WTC11 (cell line): Measurements from ENCODE around the gene CACNG5. TPM values are rescaled to one million over a fixed set of nuclear protein-coding genes. Genes with fewer than 3 reads are reported as not detected.

Experiments
- ATAC-seq: fragments of 200-7000 bp; cut with Tn5 transposase; 2 replicates; pipeline ENCODE4 v1.10.0; 2021; ENCODE audit warnings: mild to moderate bottlenecking, moderate library complexity
- CTCF ChIA-PET: fragments of 300-600 bp; sonication (Branson Sonifier 250); formaldehyde crosslinking; loops from one replicate; lab custom pipeline; 2021; ENCODE audit warnings: antibody characterized with exemption; lab: Charles Lee
- POLR2A ChIA-PET: fragments of 350-600 bp; sonication (Branson Sonifier 250); formaldehyde crosslinking; loops from one replicate; lab custom pipeline; 2021; ENCODE audit warnings: antibody characterized with exemption; lab: Charles Lee
- DNase-seq: peaks from one replicate; pipeline ENCODE4 v3.0.0; 2021; ENCODE audit warnings: low spot score
- H3K27ac Mint-ChIP-seq: 2 replicates; pipeline ENCODE4 v1.8.0; 2021; ENCODE audit warnings: mixed read lengths
- H3K27me3 Mint-ChIP-seq: 2 replicates; pipeline ENCODE4 v1.8.0; 2021; ENCODE audit warnings: low read depth, mild to moderate bottlenecking, moderate library complexity, mixed read lengths
- H3K36me3 Mint-ChIP-seq: 2 replicates; pipeline ENCODE4 v1.8.0; 2021; ENCODE audit warnings: mixed read lengths
- H3K4me1 Mint-ChIP-seq: 2 replicates; pipeline ENCODE4 v1.8.0; 2022; ENCODE audit warnings: mixed read lengths
- H3K4me3 Mint-ChIP-seq: 2 replicates; pipeline ENCODE4 v1.8.0; 2021; ENCODE audit warnings: mild to moderate bottlenecking, moderate library complexity, mixed read lengths
- H3K9me3 Mint-ChIP-seq: 2 replicates; pipeline ENCODE4 v1.8.0; 2021; ENCODE audit warnings: mixed read lengths
- AR ChIP-seq: fragments of 250-450 bp; sonication (Bioruptor Pico); IDR thresholded peaks from 2 replicates; pipeline ENCODE4 v1.9.0; 2021; ENCODE audit warnings: mild to moderate bottlenecking
- ARID4B ChIP-seq: sonication (generic); formaldehyde crosslinking; IDR thresholded peaks from 2 replicates; pipeline ENCODE4 v1.8.0; 2023; ENCODE audit warnings: missing genetic modification reagents, mild to moderate bottlenecking, borderline replicate concordance
- ATF6 ChIP-seq: sonication (generic); formaldehyde crosslinking; IDR thresholded peaks from 2 replicates; pipeline ENCODE4 v1.8.1; 2023; ENCODE audit warnings: mild to moderate bottlenecking, missing genetic modification reagents
- E2F1 ChIP-seq: sonication (generic); formaldehyde crosslinking; IDR thresholded peaks from 2 replicates; pipeline ENCODE4 v1.8.0; 2022; ENCODE audit warnings: mild to moderate bottlenecking, missing genetic modification reagents
- FOXJ3 ChIP-seq: sonication (generic); formaldehyde crosslinking; IDR thresholded peaks from 2 replicates; pipeline ENCODE4 v1.9.0; 2021; ENCODE audit warnings: missing genetic modification reagents, mild to moderate bottlenecking, borderline replicate concordance
- FOXK1 ChIP-seq: sonication (generic); formaldehyde crosslinking; IDR thresholded peaks from 2 replicates; pipeline ENCODE4 v1.8.0; 2022; ENCODE audit warnings: mild to moderate bottlenecking, moderate library complexity, missing genetic modification reagents
- GABPB1 ChIP-seq: sonication (generic); formaldehyde crosslinking; IDR thresholded peaks from 2 replicates; pipeline ENCODE4 v1.8.1; 2023; ENCODE audit warnings: mild to moderate bottlenecking, missing genetic modification reagents
- IRF1 ChIP-seq: sonication (generic); formaldehyde crosslinking; IDR thresholded peaks from 2 replicates; pipeline ENCODE4 v1.8.0; 2023; ENCODE audit warnings: missing genetic modification reagents
- JUN ChIP-seq: sonication (generic); formaldehyde crosslinking; IDR thresholded peaks from 2 replicates; pipeline ENCODE4 v1.8.0; 2023; ENCODE audit warnings: mild to moderate bottlenecking, missing genetic modification reagents
- MLX ChIP-seq: sonication (generic); formaldehyde crosslinking; IDR thresholded peaks from 2 replicates; pipeline ENCODE4 v1.8.1; 2023; ENCODE audit warnings: mild to moderate bottlenecking, missing genetic modification reagents, moderate library complexity
- NFATC4 ChIP-seq: fragments of 250-450 bp; sonication (Bioruptor Pico); IDR thresholded peaks from 2 replicates; pipeline ENCODE4 v1.9.0; 2021; ENCODE audit warnings: mild to moderate bottlenecking
- PRRX2 ChIP-seq: fragments of 250-450 bp; sonication (Bioruptor Pico); IDR thresholded peaks from 2 replicates; pipeline ENCODE4 v1.8.0; 2021; ENCODE audit warnings: mild to moderate bottlenecking
- TEAD4 ChIP-seq: sonication (generic); formaldehyde crosslinking; IDR thresholded peaks from 2 replicates; pipeline ENCODE4 v1.8.0; 2022; ENCODE audit warnings: mild to moderate bottlenecking, missing genetic modification reagents
- USF2 ChIP-seq: sonication (generic); formaldehyde crosslinking; IDR thresholded peaks from 2 replicates; pipeline ENCODE4 v1.8.1; 2023; ENCODE audit warnings: mild to moderate bottlenecking, missing genetic modification reagents, moderate library complexity
- ZBTB21 ChIP-seq: sonication (generic); formaldehyde crosslinking; IDR thresholded peaks from 2 replicates; pipeline ENCODE4 v1.8.1; 2023; ENCODE audit warnings: mild to moderate bottlenecking, missing genetic modification reagents, borderline replicate concordance
- ZMAT4 ChIP-seq: fragments of 250-450 bp; sonication (Bioruptor Pico); IDR thresholded peaks from 2 replicates; pipeline ENCODE4 v1.9.0; 2021; ENCODE audit warnings: mild to moderate bottlenecking
- ZNF121 ChIP-seq: sonication (generic); formaldehyde crosslinking; IDR thresholded peaks from 2 replicates; pipeline ENCODE4 v1.8.0; 2023; ENCODE audit warnings: missing genetic modification reagents
- ZNF232 ChIP-seq: sonication (generic); formaldehyde crosslinking; IDR thresholded peaks from 2 replicates; pipeline ENCODE4 v1.8.0; 2022; ENCODE audit warnings: mild to moderate bottlenecking, missing genetic modification reagents
- ZNF281 ChIP-seq: sonication (generic); formaldehyde crosslinking; IDR thresholded peaks from 2 replicates; pipeline ENCODE4 v1.8.0; 2023; ENCODE audit warnings: mild to moderate bottlenecking, missing genetic modification reagents
- ZNF671 ChIP-seq: fragments of 250-450 bp; sonication (Bioruptor Pico); IDR thresholded peaks from 2 replicates; pipeline ENCODE4 v1.8.0; 2021; ENCODE audit warnings: mild to moderate bottlenecking
- total RNA-seq: library from RNA; stranded (reverse); gene quantifications from 3 replicates; pipeline ENCODE4 v1.2.3, GENCODE V29; 2021

The CACNG5 gene
- total RNA-seq, 1 experiment from 2014 or later: 1.9 TPM

GRCh38 chr17:66812571-66812970 is 22.3 kb upstream of the CACNG5 start:
- POLR2A ChIA-PET: no interaction called here
- ATAC-seq: no peak
- CTCF ChIA-PET: interaction anchor here (1.5 kb wide), 1 partner anchor 85 kb away, joined by 3 read pairs; no protein-coding TSS in a partner anchor
- peaks cover 4% of the 10 kb centered on the region for H3K4me1 Mint-ChIP-seq
- peaks cover 9% of the 10 kb centered on the region for H3K9me3 Mint-ChIP-seq
- DNase-seq: no peak
- H3K27ac Mint-ChIP-seq: no peak overlapping the region
- peaks cover 2% of the 10 kb centered on the region for H3K36me3 Mint-ChIP-seq
- TF ChIP-seq ZMAT4 (CRISPR knock-in tag): no peak
- TF ChIP-seq FOXK1: no peak
- TF ChIP-seq PRRX2: no peak
- TF ChIP-seq ZNF671 (CRISPR knock-in tag): no peak
- TF ChIP-seq TEAD4 (CRISPR knock-in tag): no peak
- TF ChIP-seq USF2: no peak
- no peak for TF ChIP-seq ATF6 (CRISPR knock-in tag)
- no peak overlapping the region for H3K4me3 Mint-ChIP-seq
- no peaks in the 10 kb centered on the region for H3K27me3 Mint-ChIP-seq

- no peak overlapping the region for H3K27ac Mint-ChIP-seq
- H3K9me3 Mint-ChIP-seq: peaks cover 16% of the 10 kb centered on the region
- no peaks in the 10 kb centered on the region for H3K4me1 Mint-ChIP-seq
- H3K36me3 Mint-ChIP-seq: peaks cover 9% of the 10 kb centered on the region
- no peak for DNase-seq
- H3K4me3 Mint-ChIP-seq: no peak overlapping the region
- no peaks in the 10 kb centered on the region for H3K27me3 Mint-ChIP-seq
- ChIA-PET POLR2A (no interaction called here), CTCF (interaction anchor here (1.0 kb wide), 1 partner anchor 10 kb away, joined by 4 read pairs; no protein-coding TSS in a partner anchor)
- ATAC-seq: no peak
- no peak for TF ChIP-seq FOXJ3
- TF ChIP-seq ZNF281 (CRISPR knock-in tag): no peak
- TF ChIP-seq ARID4B (CRISPR knock-in tag): no peak
- no peak for TF ChIP-seq MLX (CRISPR knock-in tag)
- no peak for TF ChIP-seq JUN (CRISPR knock-in tag)
- TF ChIP-seq IRF1 (CRISPR knock-in tag): no peak
- TF ChIP-seq ZBTB21 (CRISPR knock-in tag): no peak
- no peak for TF ChIP-seq NFATC4 (CRISPR knock-in tag)
- TF ChIP-seq GABPB1: no peak
- TF ChIP-seq ZNF121 (CRISPR knock-in tag): no peak
- TF ChIP-seq E2F1 (CRISPR knock-in tag): no peak
- TF ChIP-seq ZNF232 (CRISPR knock-in tag): no peak
- no peak for TF ChIP-seq AR (CRISPR knock-in tag)
Measured at GRCh38 chr17:66813296-66813695, 21.6 kb upstream of the CACNG5 start.
